Measurements from ENCODE around the gene SURF6.
"Not testable (repeated sequence)": the region's sequence is repeated elsewhere in the genome, so short reads cannot be mapped to it uniquely, and the experiment has no call there.

Gene SURF6

DNA sequence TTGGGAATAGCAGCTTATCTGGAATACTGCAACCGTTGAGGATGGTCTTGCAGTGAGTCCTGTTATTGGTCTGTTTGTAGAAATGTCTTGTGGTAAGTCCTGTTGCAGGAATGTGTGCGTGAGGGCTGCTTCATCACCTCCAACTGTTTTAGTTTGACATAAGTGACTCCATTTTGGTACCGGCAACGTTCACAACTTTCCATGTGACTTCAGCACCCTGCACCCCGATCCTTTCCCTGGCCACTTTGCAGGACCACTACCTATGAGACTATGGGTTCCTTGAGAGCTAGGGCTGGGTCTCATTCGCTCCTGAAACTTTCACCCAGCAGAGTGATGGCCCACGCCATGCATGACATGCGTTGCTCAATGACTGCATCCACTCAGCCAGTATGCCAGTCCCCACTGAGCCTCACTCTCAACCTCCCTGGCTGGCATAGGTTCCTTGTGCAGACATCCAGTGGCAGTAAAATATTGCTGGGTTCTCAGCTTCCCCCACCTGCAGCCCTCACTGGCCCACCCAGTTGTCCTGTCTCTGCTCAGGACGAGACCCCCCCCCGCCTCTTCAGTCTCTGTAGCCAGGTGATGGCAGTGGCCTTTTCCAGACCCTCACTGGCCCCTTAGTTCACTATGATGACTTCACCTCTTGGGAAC lies 8.0 kb downstream of the SURF6 start:
- no peak for DNase-seq (ENCODE audit: low read depth in 2 of 2)

DNA sequence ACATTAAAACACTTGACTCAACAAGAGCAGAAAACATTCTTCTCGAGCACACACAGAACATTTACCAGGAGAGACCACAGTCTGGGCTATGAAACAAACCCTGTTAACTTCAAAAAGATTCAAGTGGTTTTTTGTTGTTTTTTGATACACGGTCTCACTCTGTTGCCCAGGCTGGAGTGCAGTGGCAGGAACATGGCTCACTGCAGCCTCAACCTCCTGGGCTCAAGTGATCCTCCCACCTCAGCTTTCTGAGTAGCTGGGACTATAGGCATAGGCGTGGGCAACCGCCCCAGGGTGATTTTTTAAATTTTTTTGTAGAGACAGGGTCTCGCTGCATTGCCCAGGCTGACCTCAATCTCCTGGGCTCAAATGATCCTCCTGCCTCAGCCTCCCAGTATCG lies 9.0 kb downstream of the SURF6 start:
- DNase-seq (ENCODE audit: low read depth in 2 of 2) = not testable (repeated sequence)

DNA sequence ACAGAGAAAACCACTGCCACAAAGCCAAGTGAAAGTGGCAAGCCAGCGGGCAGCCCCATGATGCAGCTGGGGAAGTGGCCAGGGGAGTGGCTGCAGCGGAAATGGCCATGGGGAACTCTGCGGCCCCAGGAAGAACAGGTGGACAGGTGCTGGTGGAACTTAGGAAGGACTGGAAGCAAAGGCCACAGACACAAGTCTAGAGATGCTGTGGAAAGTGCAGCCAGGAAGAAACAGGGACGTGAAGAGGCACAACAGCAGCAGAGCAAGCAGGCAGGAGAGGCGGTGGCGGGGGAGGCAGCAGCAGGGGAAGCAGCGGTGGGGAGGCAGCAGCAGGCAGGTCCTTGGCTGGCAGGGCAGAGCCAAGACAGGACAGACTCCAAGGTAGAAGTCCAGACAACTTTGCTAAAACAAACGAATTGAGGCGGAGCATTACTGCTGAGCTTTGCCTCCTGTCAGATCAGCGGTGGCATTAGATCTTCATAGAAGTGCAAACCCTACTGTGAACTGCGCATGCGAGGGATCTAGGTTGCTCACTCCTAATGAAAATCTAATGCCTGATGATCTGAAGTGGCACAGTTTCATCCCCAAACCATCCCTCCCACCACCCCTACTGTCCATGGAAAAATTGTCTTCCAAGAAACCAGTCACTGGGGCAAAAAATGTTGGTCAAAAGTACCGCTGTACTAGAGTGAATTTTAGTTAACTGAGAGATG lies 11.8 kb downstream of the SURF6 start:
- no peak for DNase-seq (ENCODE audit: low read depth in 2 of 2)

DNA sequence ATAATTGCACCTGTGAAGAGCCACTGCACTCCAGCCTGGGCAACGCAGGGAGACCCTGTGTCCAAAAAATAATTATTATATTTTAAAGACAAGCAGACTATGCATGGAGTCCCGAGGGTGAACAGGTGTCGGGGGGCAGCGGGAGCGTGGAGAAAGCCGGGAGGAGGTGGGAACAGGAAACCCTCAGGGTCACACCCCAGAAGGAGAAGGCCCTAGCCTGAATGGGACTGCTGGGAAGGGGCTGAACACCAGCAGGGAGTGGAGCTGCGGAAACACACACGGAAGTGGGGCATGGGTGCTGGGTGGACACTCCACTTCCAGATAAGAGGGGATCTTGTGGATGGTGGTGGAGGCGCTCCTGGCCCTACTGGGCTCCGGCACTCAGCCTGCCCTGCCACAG lies 12.8 kb downstream of the SURF6 start:
- DNase-seq (ENCODE audit: low read depth in 2 of 2) = no peak

DNA sequence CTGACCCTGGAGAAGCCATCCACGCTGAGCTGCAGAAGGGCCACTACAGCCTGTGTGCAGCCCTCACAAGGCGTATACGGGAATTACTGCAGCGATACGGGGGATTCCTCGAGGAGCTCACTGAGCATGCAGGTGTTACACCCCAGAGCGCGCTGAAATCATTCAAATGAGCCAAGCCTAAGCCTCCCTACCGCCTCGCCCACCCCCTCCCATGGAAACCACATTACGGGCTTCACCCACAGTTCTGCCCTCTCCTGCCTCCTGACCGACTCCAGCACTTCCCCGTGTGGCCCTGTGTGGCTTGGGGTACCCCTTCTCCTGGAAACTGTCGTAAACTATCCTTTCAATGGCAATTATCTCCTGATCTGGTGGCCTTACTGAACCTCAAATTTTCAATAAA lies 13.3 kb downstream of the SURF6 start:
- no peak for DNase-seq (ENCODE audit: low read depth in 2 of 2)

DNA sequence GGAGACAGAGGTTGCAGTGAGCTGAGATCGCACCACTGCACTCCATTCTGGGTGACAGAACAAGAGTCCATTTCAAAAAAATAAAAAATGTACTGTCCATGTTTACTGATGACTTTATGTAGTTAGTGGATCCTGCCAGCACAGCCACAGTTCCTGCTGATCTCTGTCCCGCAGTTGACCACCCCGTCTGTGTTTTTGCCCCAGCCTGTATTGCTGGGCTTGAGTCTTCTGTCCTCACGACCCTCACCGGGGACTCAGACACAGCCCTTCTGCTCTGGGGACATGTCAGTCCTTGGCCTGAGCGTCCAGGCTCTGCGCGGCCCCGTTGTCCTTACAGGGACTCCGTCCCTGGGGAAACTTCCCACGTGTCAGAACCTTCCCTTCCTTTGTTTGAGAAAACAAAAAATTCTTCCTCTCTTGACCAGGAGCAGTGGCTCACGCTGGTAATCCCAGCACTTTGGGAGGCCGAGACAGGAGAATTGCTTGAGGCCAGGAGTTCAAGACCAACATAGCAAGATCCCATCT lies 14.5 kb downstream of the SURF6 start:
- DNase-seq (ENCODE audit: low read depth in 2 of 2) = no peak

DNA sequence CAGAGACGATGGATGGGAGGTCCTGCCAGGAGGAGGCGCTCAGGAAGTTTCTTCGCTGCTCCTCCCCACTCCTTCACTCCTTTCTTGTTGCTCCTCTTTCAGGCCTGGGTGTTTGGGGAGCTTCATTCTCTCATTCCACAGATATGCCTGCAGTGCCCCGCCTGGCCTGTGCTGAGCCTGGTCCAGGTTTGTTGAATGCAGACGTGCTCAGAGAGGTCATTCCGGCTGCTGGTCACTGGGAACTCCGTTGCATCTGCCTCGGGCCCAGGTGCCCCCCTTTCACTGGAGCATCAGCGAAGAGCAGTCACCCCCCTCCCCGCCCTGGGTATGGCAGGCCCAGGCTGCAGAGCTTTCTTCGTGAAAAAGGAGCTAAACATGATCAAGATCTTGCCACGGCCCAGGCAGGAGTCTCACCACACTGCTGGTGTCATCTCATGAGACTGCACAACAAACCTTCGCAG lies 15.5 kb downstream of the SURF6 start:
- DNase-seq (ENCODE audit: low read depth in 2 of 2) = no peak

DNA sequence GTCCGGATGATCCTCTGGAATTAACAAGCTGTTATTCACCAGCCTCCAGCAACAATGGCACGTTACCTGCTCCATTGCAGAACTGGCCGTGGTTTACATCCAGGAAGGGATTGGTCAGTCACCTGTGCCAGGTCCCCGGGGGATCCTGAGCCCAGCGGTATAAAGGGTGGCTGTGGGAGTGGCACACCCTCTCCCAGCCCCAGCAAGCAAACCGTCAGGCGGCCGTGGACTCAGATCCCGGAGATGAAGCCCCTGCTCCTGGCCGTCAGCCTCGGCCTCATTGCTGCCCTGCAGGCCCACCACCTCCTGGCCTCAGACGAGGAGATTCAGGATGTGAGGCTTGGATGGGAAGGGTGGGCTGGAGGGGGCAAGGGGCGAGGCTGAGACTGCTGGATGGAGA lies 18.4 kb downstream of the SURF6 start:
- DNase-seq (ENCODE audit: low read depth in 2 of 2) = not testable (repeated sequence)

DNA sequence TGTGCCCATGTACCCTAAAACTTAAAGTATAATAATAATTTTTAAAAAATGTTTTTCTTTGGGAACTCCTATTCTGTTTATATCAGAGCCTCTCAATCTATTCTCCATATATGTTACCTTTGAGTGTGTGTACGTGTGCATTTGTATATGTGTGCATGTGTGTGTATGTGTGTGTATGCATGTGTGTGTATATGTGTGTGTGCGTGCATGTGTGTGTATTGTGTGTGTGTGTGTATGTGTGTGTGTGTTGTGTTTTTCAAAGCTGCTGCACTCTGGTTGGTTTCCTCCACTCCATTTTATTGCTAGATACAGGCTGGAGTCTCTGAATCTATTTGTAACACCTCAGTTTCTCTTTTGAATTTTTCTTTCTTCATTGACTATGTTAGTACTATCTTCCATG lies 20.0 kb downstream of the SURF6 start:
- no peak for DNase-seq (ENCODE audit: low read depth in 2 of 2)

DNA sequence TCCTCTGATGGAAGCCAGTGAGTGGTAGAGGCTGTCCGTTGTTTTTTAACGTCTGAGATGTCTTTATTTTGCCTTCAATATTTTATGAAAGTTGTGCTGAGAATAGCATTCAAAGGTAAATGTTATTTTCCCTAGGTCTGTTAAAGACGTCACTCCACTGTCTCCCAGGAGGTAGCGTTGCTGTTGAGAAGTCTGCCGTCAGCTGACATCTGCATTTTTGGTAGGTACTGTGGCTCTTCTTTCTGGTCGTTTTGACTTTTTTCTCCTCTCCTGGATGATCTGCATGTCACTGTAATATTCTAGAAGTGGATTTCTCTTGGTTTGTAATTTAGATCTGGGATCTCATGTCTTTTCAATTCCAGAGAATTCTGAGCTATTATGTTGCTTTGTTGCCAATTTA lies 26.4 kb downstream of the SURF6 start:
- no peak for DNase-seq (ENCODE audit: low read depth in 2 of 2)

DNA sequence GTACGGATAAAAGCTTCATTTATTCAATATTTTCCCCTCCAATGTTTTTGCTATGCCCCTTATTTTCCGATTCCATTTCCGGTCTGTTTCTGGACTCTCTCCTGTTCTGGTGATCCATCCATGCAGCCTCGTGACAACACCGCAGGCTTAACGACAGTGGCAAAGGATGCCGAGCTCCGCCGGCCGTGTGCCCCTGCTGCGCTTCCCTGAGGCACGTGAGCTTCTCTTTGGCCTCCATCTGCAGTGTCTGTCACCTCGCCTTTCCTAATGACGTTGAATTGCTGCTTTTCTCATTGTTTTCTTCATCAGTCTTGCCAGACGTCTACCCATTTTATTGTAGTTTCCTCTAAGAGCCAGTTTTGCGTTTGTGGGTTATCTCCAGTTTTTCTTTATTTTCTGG lies 28.7 kb downstream of the SURF6 start:
- DNase-seq (ENCODE audit: low read depth in 2 of 2) = no peak

DNA sequence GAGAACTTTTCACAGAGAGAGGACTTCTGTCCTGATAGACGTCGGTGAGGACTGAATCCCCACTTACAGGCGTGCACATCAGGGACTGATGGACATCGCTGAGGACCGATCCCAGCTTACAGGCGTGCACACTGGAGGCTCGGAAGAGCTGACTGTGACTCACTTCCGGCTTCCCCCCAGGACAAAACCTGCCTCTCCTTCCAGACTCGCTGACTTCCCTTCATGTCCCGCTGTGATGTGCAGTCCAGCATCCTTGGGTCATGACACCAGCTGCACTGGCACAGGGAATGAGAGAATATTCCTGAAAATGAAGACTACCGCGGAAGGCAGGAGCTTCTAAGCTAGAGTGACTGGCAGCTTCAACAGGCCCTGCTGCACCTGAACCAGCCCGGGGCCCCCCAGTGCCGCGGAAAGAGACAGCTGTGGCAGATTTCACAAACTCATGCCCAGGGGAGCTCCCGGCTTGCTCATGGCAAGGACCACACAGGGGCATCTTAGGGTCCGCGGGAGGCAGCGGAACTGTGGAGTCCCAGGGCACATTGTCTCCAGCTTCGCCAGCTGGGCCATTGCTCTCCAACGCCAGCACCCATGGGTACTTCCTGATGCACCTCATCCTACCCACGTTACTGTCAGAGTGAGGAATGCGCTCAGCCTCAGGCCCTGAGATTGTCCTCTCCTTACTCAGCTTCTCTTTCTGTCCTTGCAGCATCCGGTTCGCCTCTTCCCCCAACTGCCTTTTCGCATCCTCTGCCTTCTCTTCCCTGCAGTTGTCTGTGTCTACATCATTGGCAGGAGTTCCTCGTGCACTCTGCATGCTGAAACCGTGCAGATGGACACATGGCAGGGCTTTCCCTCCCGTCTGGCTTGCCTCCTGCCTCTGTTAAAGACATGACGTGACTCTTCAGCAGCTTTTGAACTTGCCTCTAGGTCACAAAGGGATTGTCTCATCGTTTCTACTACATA lies 29.5 kb downstream of the SURF6 start:
- no peak for DNase-seq (ENCODE audit: low read depth in 2 of 2)

DNA sequence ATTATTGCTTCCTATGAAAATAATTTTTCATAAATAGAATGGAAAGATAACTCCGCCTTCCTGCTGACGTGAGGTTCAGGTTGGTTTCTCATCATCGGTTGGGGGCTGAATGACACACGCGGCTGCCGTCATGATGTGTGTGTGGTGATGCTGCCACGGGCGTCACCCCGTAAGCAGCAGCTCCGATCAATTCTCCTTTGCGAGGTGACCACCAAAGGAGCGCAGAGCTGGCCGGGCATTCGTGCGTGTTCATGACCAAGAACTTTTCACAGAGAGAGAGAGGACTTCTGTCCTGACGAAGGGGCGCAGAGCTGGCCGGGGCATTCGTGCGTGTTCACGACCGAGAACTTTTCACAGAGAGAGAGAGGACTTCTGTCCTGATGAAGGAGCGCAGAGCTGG lies 30.3 kb downstream of the SURF6 start:
- DNase-seq (ENCODE audit: low read depth in 2 of 2) = no peak

DNA sequence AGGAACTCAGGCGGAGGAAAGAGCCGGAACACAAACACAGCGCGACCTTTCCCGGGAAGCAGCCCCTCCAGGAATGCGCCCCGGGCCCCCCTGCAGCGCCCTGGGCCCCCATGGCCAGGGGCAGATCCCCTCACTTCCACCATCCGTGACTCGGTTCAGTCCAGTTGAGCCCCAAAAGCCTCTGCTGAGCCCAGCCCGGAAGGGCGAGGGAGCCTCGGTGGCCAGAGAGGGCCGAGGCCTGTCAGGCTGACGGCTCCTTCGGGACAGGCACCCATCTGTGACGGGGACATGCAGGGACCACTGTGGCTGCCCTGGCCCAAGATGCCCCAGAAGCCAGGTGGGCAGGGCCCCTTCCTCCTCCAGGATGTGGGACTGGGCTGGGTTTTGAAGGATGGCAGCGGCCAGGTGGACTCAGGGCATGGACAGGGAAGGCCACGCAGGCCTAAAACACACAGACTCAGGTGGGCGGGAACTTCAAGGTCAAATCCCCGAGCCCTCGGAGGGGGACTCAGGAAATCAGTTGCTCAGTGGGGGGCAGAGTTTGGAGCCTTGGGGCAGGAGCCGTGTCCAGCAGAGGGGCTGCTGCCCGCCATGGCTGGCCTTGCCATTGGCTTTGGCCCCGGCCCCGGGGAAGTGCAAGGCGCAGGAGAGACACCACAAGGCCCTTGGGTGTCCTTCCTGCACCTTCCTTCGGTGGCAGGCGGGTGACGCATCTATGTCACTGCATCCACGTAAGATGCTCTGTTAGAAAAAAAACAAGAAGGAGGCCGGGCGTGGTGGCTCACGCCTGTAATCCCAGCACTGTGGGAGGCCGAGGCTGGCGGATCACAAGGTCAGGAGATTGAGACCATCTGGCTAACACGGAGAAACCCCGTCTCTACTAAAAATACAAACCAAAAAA lies 31.3 kb downstream of the SURF6 start:
- no peak for DNase-seq (ENCODE audit: low read depth in 2 of 2)

DNA sequence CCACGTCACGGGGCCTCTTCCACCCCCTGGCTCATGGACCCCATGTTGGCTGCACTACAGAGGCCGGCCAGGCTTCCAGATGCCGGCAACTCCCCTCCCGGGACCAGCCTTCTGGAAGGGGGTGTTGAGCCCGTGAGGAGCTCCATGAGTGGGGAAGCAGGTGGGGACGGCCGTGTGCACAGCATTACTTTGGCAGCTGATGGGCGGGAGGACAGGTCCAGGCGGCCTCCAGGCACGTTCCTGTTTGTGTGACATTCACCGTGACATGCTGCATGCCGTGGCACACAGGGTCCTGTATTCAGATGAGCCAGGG lies 31.9 kb downstream of the SURF6 start:
- no peak for DNase-seq (ENCODE audit: low read depth in 2 of 2)

DNA sequence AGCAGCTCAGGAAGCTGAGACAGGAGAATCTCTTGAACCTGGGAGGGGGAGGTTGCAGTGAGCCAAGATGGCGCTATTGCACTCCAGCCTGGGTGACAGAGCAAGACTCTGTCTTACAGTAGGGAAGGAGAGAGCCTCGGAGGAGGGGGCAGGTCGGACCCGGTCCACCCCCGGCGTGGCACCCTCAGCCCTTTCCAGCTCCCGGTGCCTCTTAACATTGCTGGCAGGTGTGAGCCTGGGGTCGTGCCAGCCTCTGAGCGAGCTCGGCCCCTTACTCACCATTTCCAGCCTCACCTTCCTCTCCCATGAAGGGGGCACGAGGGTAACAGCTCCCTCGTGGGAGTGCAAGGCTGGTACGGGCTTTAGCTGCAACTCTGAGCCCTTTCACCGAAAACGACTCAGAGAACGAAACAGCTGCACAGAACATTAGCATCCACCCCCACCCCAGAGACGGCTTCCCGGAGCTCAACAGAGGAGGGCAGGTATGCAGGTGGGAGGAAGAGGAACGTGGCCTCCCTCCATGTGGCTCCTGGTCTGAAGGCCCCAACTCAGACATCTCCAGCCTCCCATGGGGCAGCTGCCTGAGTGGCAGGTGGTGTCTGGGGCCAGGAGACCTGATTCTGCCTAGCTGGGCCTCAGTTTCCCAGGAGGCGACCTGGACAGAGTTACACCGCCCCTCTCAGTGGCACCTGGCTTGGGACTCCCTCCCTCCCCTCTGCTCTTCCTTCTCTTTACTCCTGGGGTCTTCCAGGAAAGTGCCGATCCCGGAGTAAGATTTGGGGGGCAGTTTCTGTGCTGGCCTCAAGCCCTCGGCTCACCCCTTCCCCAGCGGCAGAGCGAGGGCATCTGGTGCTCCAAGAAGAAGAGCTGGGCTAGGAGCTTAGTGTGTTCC lies 32.5 kb downstream of the SURF6 start:
- no peak for DNase-seq (ENCODE audit: low read depth in 2 of 2)

DNA sequence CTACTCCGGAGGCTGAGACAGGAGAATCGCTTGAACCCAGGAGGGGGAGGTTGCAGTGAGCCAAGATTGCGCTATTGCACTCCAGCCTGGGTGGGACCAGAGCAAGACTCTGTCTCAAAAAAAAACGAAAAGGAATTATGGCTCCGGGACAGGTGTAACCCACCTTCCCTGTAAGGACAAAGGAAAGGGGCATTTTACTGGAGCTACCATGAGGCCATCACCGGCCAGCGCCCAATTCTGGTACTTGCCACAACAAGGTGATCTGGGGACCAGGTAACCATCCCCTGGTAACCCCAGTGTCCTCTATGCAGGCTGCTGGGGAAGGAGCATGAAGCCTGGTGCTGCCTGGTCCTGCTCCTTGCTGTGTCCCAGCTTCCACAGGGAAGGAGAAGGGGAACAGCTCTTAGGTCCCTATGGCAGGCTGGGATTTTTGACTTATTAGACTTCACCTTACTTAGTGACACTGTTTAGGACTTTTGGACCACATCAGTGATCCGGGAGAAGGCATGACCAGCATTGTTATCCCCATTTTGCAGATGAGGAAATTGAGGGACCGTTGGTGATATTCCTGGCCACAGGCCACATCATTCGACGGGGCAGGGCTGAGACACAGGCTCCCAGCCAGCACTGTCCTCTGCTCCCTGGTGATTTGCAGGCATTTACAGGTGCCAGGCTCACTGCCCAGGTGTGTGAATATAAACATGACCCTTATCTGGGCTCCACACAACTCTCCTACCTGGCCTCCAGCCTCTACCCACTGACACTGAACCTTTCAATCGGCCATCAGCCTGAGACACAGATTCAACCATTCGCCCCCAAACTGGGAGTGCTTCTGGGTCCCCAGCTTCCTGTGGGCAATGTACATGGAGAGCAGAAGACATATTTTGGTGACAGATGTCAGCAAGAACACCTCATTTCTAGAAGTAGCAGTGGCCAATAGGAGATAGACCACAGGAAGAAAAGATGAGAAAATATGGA lies 34.4 kb downstream of the SURF6 start:
- no peak for DNase-seq (ENCODE audit: low read depth in 2 of 2)

DNA sequence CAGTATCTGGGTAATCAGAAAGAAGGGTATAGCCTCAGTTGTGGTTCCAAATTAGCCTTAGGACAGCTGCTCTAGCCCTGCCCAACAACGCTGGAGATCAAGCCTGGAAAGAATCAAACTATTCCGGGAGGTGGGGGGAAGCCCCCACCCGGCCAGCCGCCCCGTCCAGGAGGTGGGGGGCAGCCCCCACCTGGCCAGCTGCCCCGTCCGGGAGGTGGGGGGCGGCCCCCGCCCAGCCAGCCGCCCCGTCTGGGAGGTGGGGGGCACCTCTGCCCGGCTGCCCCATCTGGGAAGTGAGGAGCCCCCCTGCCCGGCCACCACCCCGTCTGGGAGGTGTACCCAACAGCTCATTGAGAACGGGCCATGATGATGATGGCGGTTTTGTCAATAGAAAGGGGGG lies 36.0 kb downstream of the SURF6 start:
- DNase-seq (ENCODE audit: low read depth in 2 of 2) = not testable (repeated sequence)

DNA sequence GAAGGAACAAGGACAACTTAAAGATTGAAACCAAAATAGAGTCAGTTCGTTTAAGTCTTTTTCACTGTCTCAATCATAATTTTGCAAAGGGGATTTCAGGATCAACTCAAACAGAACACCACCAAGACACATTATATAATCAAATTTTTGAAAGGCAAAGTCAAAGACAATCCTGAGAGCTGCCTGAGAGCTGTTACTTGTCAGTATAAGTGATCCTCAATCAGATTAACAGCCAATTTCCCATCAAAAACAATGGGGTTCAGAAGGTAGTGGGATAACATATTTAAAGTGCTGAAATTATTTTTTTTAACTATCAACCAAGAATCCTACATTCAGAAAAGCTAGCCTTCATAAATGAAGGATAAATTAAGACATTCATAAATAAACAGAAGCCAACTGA lies 41.7 kb downstream of the SURF6 start:
- no peak for DNase-seq (ENCODE audit: low read depth in 2 of 2)
